H1 (cell line): ENCODE results near the gene PXK. TPM values are rescaled to one million over a fixed set of nuclear protein-coding genes. Genes with fewer than 3 reads are reported as not detected.

Experiments
- CTCF ChIA-PET: fragments of 300-600 bp; sonication (Branson Sonifier 250); formaldehyde crosslinking; loops from one replicate; lab custom pipeline; 2021; ENCODE audit not compliant: partially characterized antibody; lab: Charles Lee
- POLR2A ChIA-PET: fragments of 300-600 bp; sonication (Branson Sonifier 250); formaldehyde crosslinking; loops from one replicate; lab custom pipeline; 2021; ENCODE audit warnings: inconsistent platforms; ENCODE audit not compliant: partially characterized antibody; lab: Charles Lee
- DNase-seq, 2 experiments: peaks; one replicate each; pipeline versions ENCODE4 v3.0.0 to v3.0.0-alpha.2; 2010 to 2022; ENCODE audit warnings: low spot score in 2 of 2, low read depth in 1 of 2, mixed read lengths in 1 of 2
- FAIRE-seq: peaks from 2 replicates; lab custom pipeline; 2011; peaks lifted over from hg19 to GRCh38; lab: Jason Lieb, UNC
- H2AFZ ChIP-seq: 2 replicates; pipeline ENCODE4 v1.8.1; 2012; ENCODE audit warnings: low read length, inconsistent platforms
- H2AK5ac ChIP-seq: 2 replicates; pipeline ENCODE4 v1.6.1; 2013; ENCODE audit warnings: low read depth, low read length
- H2BK120ac ChIP-seq: replicated peaks from 2 replicates; pipeline ENCODE3; 2013; ENCODE audit warnings: low read depth, low read length, inconsistent platforms
- H2BK12ac ChIP-seq: 2 replicates; pipeline ENCODE4 v1.6.1; 2013; ENCODE audit warnings: low read depth, low read length
- H2BK15ac ChIP-seq: 2 replicates; pipeline ENCODE4 v1.6.1; 2013; ENCODE audit warnings: low read length
- H2BK20ac ChIP-seq: 2 replicates; pipeline ENCODE4 v1.6.1; 2013; ENCODE audit warnings: low read length
- H2BK5ac ChIP-seq: 2 replicates; pipeline ENCODE4 v1.6.1; 2013; ENCODE audit warnings: low read depth, low read length
- H3K14ac ChIP-seq: 2 replicates; pipeline ENCODE4 v1.6.1; 2013; ENCODE audit warnings: inconsistent platforms; ENCODE audit not compliant: insufficient read length
- H3K18ac ChIP-seq: 2 replicates; pipeline ENCODE4 v1.6.1; 2013; ENCODE audit warnings: low read length; ENCODE audit errors: extremely low read depth
- H3K23ac ChIP-seq: 2 replicates; pipeline ENCODE4 v1.6.1; 2013; ENCODE audit warnings: inconsistent platforms; ENCODE audit not compliant: insufficient read length
- H3K23me2 ChIP-seq: 2 replicates; pipeline ENCODE4 v1.6.1; 2013; ENCODE audit warnings: low read depth, low read length
- H3K27ac ChIP-seq: 2 replicates; pipeline ENCODE4 v1.6.1; 2011; ENCODE audit warnings: low read depth, low read length, inconsistent platforms
- H3K27me3 ChIP-seq, 4 experiments: replicated peaks in 1 of 4; 1 replicate in 1 of 4; 2 replicates in 3 of 4; pipeline versions ENCODE4 v1.6.1 to v1.8.1; 2011 to 2013; ENCODE audit warnings: low read length in 3 of 4, mild to moderate bottlenecking in 3 of 4, inconsistent platforms in 2 of 4, mixed read lengths in 2 of 4, moderate library complexity in 1 of 4; ENCODE audit not compliant: control insufficient read depth in 3 of 4, insufficient read depth in 3 of 4; ENCODE audit errors: extremely low read depth in 1 of 4
- H3K36me3 ChIP-seq, 4 experiments: 2 replicates each; pipeline versions ENCODE4 v1.6.1 to v1.8.1; 2011 to 2013; ENCODE audit warnings: mild to moderate bottlenecking in 4 of 4, low read length in 3 of 4, moderate library complexity in 2 of 4, control low read depth in 1 of 4, inconsistent platforms in 1 of 4; ENCODE audit not compliant: insufficient read depth in 4 of 4, control insufficient read depth in 2 of 4
- H3K4ac ChIP-seq: replicated peaks from 2 replicates; pipeline ENCODE3; 2013; ENCODE audit warnings: low read length, low read depth, mixed read lengths, inconsistent platforms; ENCODE audit not compliant: insufficient read length
- H3K4me1 ChIP-seq, 4 experiments: replicated peaks in 1 of 4; 1 replicate in 1 of 4; 2 replicates in 3 of 4; pipeline versions ENCODE4 v1.6.1 to v1.8.1; 2011 to 2013; ENCODE audit warnings: low read length in 3 of 4, inconsistent platforms in 2 of 4, mixed read lengths in 1 of 4; ENCODE audit not compliant: insufficient read depth in 4 of 4, control insufficient read depth in 3 of 4
- H3K4me2 ChIP-seq, 2 experiments: 2 replicates each; pipeline versions ENCODE4 v1.6.1 to v1.8.1; 2011 to 2013; ENCODE audit warnings: low read depth in 2 of 2, low read length in 2 of 2, control low read depth in 1 of 2, inconsistent platforms in 1 of 2, mild to moderate bottlenecking in 1 of 2; ENCODE audit not compliant: insufficient read depth in 1 of 2
- H3K4me3 ChIP-seq, 4 experiments: fragments of 200-600, 300-600 bp in 1 of 4; sonication (generic), shearing (Covaris generic), sonication (Bioruptor Twin) in 1 of 4; 2 replicates each; pipeline versions ENCODE4 v1.5.1 to v1.8.1; 2011 to 2016; ENCODE audit warnings: low read length in 4 of 4, low read depth in 3 of 4, control low read depth in 2 of 4, inconsistent platforms in 2 of 4, mild to moderate bottlenecking in 2 of 4, mixed read lengths in 1 of 4, moderate library complexity in 1 of 4; ENCODE audit not compliant: insufficient read depth in 2 of 4; ENCODE audit errors: extremely low read depth in 1 of 4
- H3K56ac ChIP-seq: replicated peaks from 2 replicates; pipeline ENCODE3; 2013; ENCODE audit warnings: low read depth, mild to moderate bottlenecking, mixed read lengths, low read length, inconsistent platforms; ENCODE audit not compliant: insufficient read length
- H3K79me1 ChIP-seq: 2 replicates; pipeline ENCODE4 v1.6.1; 2013; ENCODE audit warnings: low read depth, low read length, control low read depth
- H3K79me2 ChIP-seq, 2 experiments: 2 replicates each; pipeline versions ENCODE4 v1.6.1 to v1.8.1; 2012 to 2013; ENCODE audit warnings: low read length in 2 of 2, mild to moderate bottlenecking in 2 of 2, inconsistent platforms in 1 of 2; ENCODE audit not compliant: insufficient read depth in 2 of 2, control insufficient read depth in 1 of 2
- H3K9ac ChIP-seq, 4 experiments: replicated peaks in 1 of 4; 1 replicate in 1 of 4; 2 replicates in 3 of 4; pipeline versions ENCODE4 v1.6.1 to v1.8.1; 2011 to 2013; ENCODE audit warnings: low read depth in 3 of 4, low read length in 3 of 4, control low read depth in 2 of 4, mild to moderate bottlenecking in 2 of 4, moderate library complexity in 2 of 4, inconsistent platforms in 1 of 4; ENCODE audit errors: extremely low read depth in 1 of 4
- H3K9me3 ChIP-seq, 2 experiments: 2 replicates each; pipeline versions ENCODE4 v1.6.1 to v1.8.1; 2012 to 2013; ENCODE audit warnings: mild to moderate bottlenecking in 2 of 2, moderate library complexity in 2 of 2, control low read depth in 1 of 2, inconsistent platforms in 1 of 2, low read depth in 1 of 2, low read length in 1 of 2, mixed read lengths in 1 of 2; ENCODE audit not compliant: insufficient read depth in 2 of 2
- H4K20me1 ChIP-seq, 2 experiments: replicated peaks in 1 of 2; 2 replicates each; pipeline versions ENCODE3 to v1.8.1; 2011 to 2013; ENCODE audit warnings: inconsistent platforms in 2 of 2, low read length in 2 of 2, mild to moderate bottlenecking in 1 of 2; ENCODE audit not compliant: insufficient read depth in 2 of 2, control insufficient read depth in 1 of 2
- H4K5ac ChIP-seq: 2 replicates; pipeline ENCODE4 v1.6.1; 2013; ENCODE audit warnings: low read length, low read depth, mixed read lengths, inconsistent platforms; ENCODE audit not compliant: insufficient read length
- H4K8ac ChIP-seq: 2 replicates; pipeline ENCODE4 v1.8.0; 2013; ENCODE audit warnings: mild to moderate bottlenecking, moderate library complexity, low read length, inconsistent platforms; ENCODE audit not compliant: insufficient read depth; ENCODE audit errors: extremely low read depth
- H4K91ac ChIP-seq: replicated peaks from 2 replicates; pipeline ENCODE3; 2013; ENCODE audit warnings: low read length, mixed read lengths, inconsistent platforms; ENCODE audit not compliant: insufficient read length
- BRCA1 ChIP-seq: IDR thresholded peaks from 2 replicates; pipeline ENCODE4 v1.6.1; 2012; ENCODE audit warnings: low read depth, low read length, improper control_type of control experiment
- CHD1 ChIP-seq: IDR thresholded peaks from 2 replicates; pipeline ENCODE4 v1.6.1; 2012; ENCODE audit warnings: low read depth, low read length, improper control_type of control experiment
- HDAC2 ChIP-seq, 2 experiments: fragments of 300-600 bp in 1 of 2; sonication (generic) in 1 of 2; IDR thresholded peaks; 2 replicates each; pipeline ENCODE4 v1.6.1; 2011 to 2012; ENCODE audit warnings: low read depth in 2 of 2, low read length in 2 of 2, mild to moderate bottlenecking in 2 of 2, moderate library complexity in 2 of 2, borderline replicate concordance in 1 of 2, inconsistent platforms in 1 of 2
- JUND ChIP-seq: IDR thresholded peaks from 2 replicates; pipeline ENCODE4 v1.6.1; 2011; ENCODE audit warnings: mild to moderate bottlenecking, improper control_type of control experiment, low read length
- MAFK ChIP-seq: IDR thresholded peaks from 2 replicates; pipeline ENCODE4 v1.6.1; 2012; ENCODE audit warnings: low read depth, mild to moderate bottlenecking, improper control_type of control experiment, low read length
- PHF8 ChIP-seq: fragments of 200-600 bp; sonication (generic); conservative IDR thresholded peaks from 2 replicates; pipeline ENCODE4 v1.7.1; 2012; ENCODE audit warnings: low read depth, mild to moderate bottlenecking, inconsistent platforms, low read length, moderate library complexity
- POLR2AphosphoS5 ChIP-seq: IDR thresholded peaks from 2 replicates; pipeline ENCODE4 v1.6.1; 2011; ENCODE audit warnings: low read depth, low read length
- RNF2 ChIP-seq: fragments of 200-900, 300-1000 bp; sonication (generic); IDR thresholded peaks from 2 replicates; pipeline ENCODE4 v1.7.1; 2016; ENCODE audit warnings: borderline replicate concordance, low read depth, mild to moderate bottlenecking, antibody characterized with exemption, low read length; ENCODE audit not compliant: poor library complexity, severe bottlenecking; ENCODE audit errors: missing control alignments
- SIRT6 ChIP-seq: IDR thresholded peaks from one replicate; pipeline ENCODE4 v1.7.1; 2012; ENCODE audit warnings: low read length, inconsistent platforms
- TAF7 ChIP-seq: optimal IDR thresholded peaks from 2 replicates; pipeline ENCODE3; 2011; ENCODE audit warnings: low read depth, mild to moderate bottlenecking, inconsistent platforms, low read length, moderate library complexity, borderline replicate concordance
- YY1 ChIP-seq: IDR thresholded peaks from 2 replicates; pipeline ENCODE4 v1.6.1; 2011; ENCODE audit warnings: low read depth, mild to moderate bottlenecking, low read length
- ZNF274 ChIP-seq: IDR thresholded peaks from 2 replicates; pipeline ENCODE4 v1.7.0; 2012; ENCODE audit warnings: low read length, borderline replicate concordance; ENCODE audit errors: extremely low read depth
- WGBS, 2 experiments: shearing (Covaris generic) in 1 of 2; methylation state at CpG; one replicate each; pipeline versions ENCODE4 v1.1.6 to v1.1.7; 2013 to 2015; ENCODE audit warnings: low lambda C conversion rate in 2 of 2, mixed read lengths in 2 of 2, inconsistent platforms in 1 of 2, low coverage in 1 of 2, missing lambda C conversion rate in 1 of 2; ENCODE audit not compliant: insufficient replicate concordance in 2 of 2, insufficient coverage in 1 of 2, insufficient read length in 1 of 2; ENCODE audit errors: extremely low coverage in 1 of 2, missing lambda C conversion rate in 1 of 2; 5-methylcytosine and 5-hydroxymethylcytosine counted together
- polyA plus RNA-seq, 7 experiments: library from polyadenylated mRNA; depleted of rRNA in 3 of 7; stranded (reverse) in 5 of 7; unstranded in 2 of 7; fragments of >200 nt in 5 of 7; fragments of 200-250 nt in 2 of 7; gene quantifications; 1 replicate in 5 of 7; 2 replicates in 1 of 7; 4 replicates in 1 of 7; pipeline versions ENCODE4 v1.2.1 to v1.2.3, GENCODE V29; 2011 to 2013; ENCODE audit warnings: missing spikeins in 2 of 7, mixed read lengths in 2 of 7
- total RNA-seq: library from RNA; stranded (reverse); fragmentation: NEBNext Ultra II Directional; extraction: Animal tissue kit (Norgen Biotek cat#: 25700); gene quantifications from 2 replicates; pipeline ENCODE4 v1.2.1, GENCODE V29; 2021

Gene PXK
- total and polyA plus RNA-seq, 2 of the 8 experiments (the other 6 are each of a cell fraction or from before 2014, with no cell fraction given), result 3.5 to 7.1 TPM

- FAIRE-seq, result no peak
- WGBS, 2 experiments, result 85% methylated on average over 4 of the region's 4 CpGs; no CpG with 5 or more reads in 1 of the 2 experiments
- TF ChIP-seq PHF8 (no peak), MAFK (no peak), HDAC2 (IDR thresholded peaks at IDR 0.05; ENCODE audit: borderline replicate concordance in 1 of 2, low read depth in 2 of 2, low read length in 2 of 2) (no peak), TAF7 (no peak), JUND (no peak), BRCA1 (no peak), SIRT6 (no peak), RNF2 (no peak), POLR2AphosphoS5 (no peak), YY1 (no peak), CHD1 (no peak), ZNF274 (no peak)
Observed at GRCh38 chr3:58379351-58380073, 46.8 kb downstream of the PXK start.

More at GRCh38 chr3:58379351-58380073, 46.8 kb downstream of the PXK start:
- H3K9ac ChIP-seq, result no peak overlapping the region
- no peak overlapping the region for H3K56ac ChIP-seq
- H3K79me1 ChIP-seq, result no peaks in the 10 kb centered on the region
- no peak overlapping the region for H2BK120ac ChIP-seq
- H4K5ac ChIP-seq, result no peak overlapping the region
- no peaks in the 10 kb centered on the region for H3K27me3 ChIP-seq
- H3K4me1 ChIP-seq, result no peaks in the 10 kb centered on the region
- H3K36me3 ChIP-seq, result no peaks in the 10 kb centered on the region
- no peak overlapping the region for H2BK15ac ChIP-seq
- no peaks in the 10 kb centered on the region for H3K79me2 ChIP-seq
- DNase-seq, result peak in 1 of 2 experiments; percentile 20
- no peak overlapping the region for H3K4me3 ChIP-seq
- no peak overlapping the region for H2AFZ ChIP-seq
- H2BK5ac ChIP-seq, result no peak overlapping the region
- CTCF ChIA-PET, result interaction anchor here (1.1 to 5.4 kb wide), 6 partner anchors 9 to 91 kb away, joined by 3 to 20 read pairs (median 6); partner anchors contain the start of genes HTD2 and RPP14
- H3K23me2 ChIP-seq, result no peaks in the 10 kb centered on the region
- H3K18ac ChIP-seq, result no peak overlapping the region
- POLR2A ChIA-PET, result interaction anchor here (0.6 to 1.1 kb wide), 4 partner anchors 44 to 191 kb away, joined by 3 read pairs; no protein-coding TSS in a partner anchor
- no peak overlapping the region for H3K4me2 ChIP-seq
- H2BK12ac ChIP-seq, result no peak overlapping the region
- H3K14ac ChIP-seq, result no peak overlapping the region
- no peak overlapping the region for H2BK20ac ChIP-seq
- no peak overlapping the region for H4K8ac ChIP-seq
- no peak overlapping the region for H3K4ac ChIP-seq
- no peaks in the 10 kb centered on the region for H4K20me1 ChIP-seq
- H3K27ac ChIP-seq, result no peak overlapping the region
- H4K91ac ChIP-seq, result no peak overlapping the region
- H3K9me3 ChIP-seq, result no peaks in the 10 kb centered on the region
- H3K23ac ChIP-seq, result no peak overlapping the region
- no peak overlapping the region for H2AK5ac ChIP-seq
